H1 (cell line): Measurements from ENCODE around the gene SLC2A10. TPM values are rescaled to one million over a fixed set of nuclear protein-coding genes. Genes with fewer than 3 reads are reported as not detected.

Experiments used
- CTCF ChIA-PET: fragments of 300-600 bp; sonication (Branson Sonifier 250); formaldehyde crosslinking; loops from one replicate; lab custom pipeline; 2021; ENCODE audit not compliant: partially characterized antibody; lab: Charles Lee
- POLR2A ChIA-PET: fragments of 300-600 bp; sonication (Branson Sonifier 250); formaldehyde crosslinking; loops from one replicate; lab custom pipeline; 2021; ENCODE audit warnings: inconsistent platforms; ENCODE audit not compliant: partially characterized antibody; lab: Charles Lee
- DNase-seq, 2 experiments: peaks; one replicate each; pipeline versions ENCODE4 v3.0.0 to v3.0.0-alpha.2; 2010 to 2022; ENCODE audit warnings: low spot score in 2 of 2, low read depth in 1 of 2, mixed read lengths in 1 of 2
- FAIRE-seq: peaks from 2 replicates; lab custom pipeline; 2011; peaks lifted over from hg19 to GRCh38; lab: Jason Lieb, UNC
- H2AFZ ChIP-seq: 2 replicates; pipeline ENCODE4 v1.8.1; 2012; ENCODE audit warnings: low read length, inconsistent platforms
- H2AK5ac ChIP-seq: 2 replicates; pipeline ENCODE4 v1.6.1; 2013; ENCODE audit warnings: low read depth, low read length
- H2BK120ac ChIP-seq: replicated peaks from 2 replicates; pipeline ENCODE3; 2013; ENCODE audit warnings: low read depth, low read length, inconsistent platforms
- H2BK12ac ChIP-seq: 2 replicates; pipeline ENCODE4 v1.6.1; 2013; ENCODE audit warnings: low read depth, low read length
- H2BK15ac ChIP-seq: 2 replicates; pipeline ENCODE4 v1.6.1; 2013; ENCODE audit warnings: low read length
- H2BK20ac ChIP-seq: 2 replicates; pipeline ENCODE4 v1.6.1; 2013; ENCODE audit warnings: low read length
- H2BK5ac ChIP-seq: 2 replicates; pipeline ENCODE4 v1.6.1; 2013; ENCODE audit warnings: low read depth, low read length
- H3K14ac ChIP-seq: 2 replicates; pipeline ENCODE4 v1.6.1; 2013; ENCODE audit warnings: inconsistent platforms; ENCODE audit not compliant: insufficient read length
- H3K18ac ChIP-seq: 2 replicates; pipeline ENCODE4 v1.6.1; 2013; ENCODE audit warnings: low read length; ENCODE audit errors: extremely low read depth
- H3K23ac ChIP-seq: 2 replicates; pipeline ENCODE4 v1.6.1; 2013; ENCODE audit warnings: inconsistent platforms; ENCODE audit not compliant: insufficient read length
- H3K23me2 ChIP-seq: 2 replicates; pipeline ENCODE4 v1.6.1; 2013; ENCODE audit warnings: low read depth, low read length
- H3K27ac ChIP-seq: 2 replicates; pipeline ENCODE4 v1.6.1; 2011; ENCODE audit warnings: low read depth, low read length, inconsistent platforms
- H3K27me3 ChIP-seq, 4 experiments: replicated peaks in 1 of 4; 1 replicate in 1 of 4; 2 replicates in 3 of 4; pipeline versions ENCODE4 v1.6.1 to v1.8.1; 2011 to 2013; ENCODE audit warnings: low read length in 3 of 4, mild to moderate bottlenecking in 3 of 4, inconsistent platforms in 2 of 4, mixed read lengths in 2 of 4, moderate library complexity in 1 of 4; ENCODE audit not compliant: control insufficient read depth in 3 of 4, insufficient read depth in 3 of 4; ENCODE audit errors: extremely low read depth in 1 of 4
- H3K36me3 ChIP-seq, 4 experiments: 2 replicates each; pipeline versions ENCODE4 v1.6.1 to v1.8.1; 2011 to 2013; ENCODE audit warnings: mild to moderate bottlenecking in 4 of 4, low read length in 3 of 4, moderate library complexity in 2 of 4, control low read depth in 1 of 4, inconsistent platforms in 1 of 4; ENCODE audit not compliant: insufficient read depth in 4 of 4, control insufficient read depth in 2 of 4
- H3K4ac ChIP-seq: replicated peaks from 2 replicates; pipeline ENCODE3; 2013; ENCODE audit warnings: low read length, low read depth, mixed read lengths, inconsistent platforms; ENCODE audit not compliant: insufficient read length
- H3K4me1 ChIP-seq, 4 experiments: replicated peaks in 1 of 4; 1 replicate in 1 of 4; 2 replicates in 3 of 4; pipeline versions ENCODE4 v1.6.1 to v1.8.1; 2011 to 2013; ENCODE audit warnings: low read length in 3 of 4, inconsistent platforms in 2 of 4, mixed read lengths in 1 of 4; ENCODE audit not compliant: insufficient read depth in 4 of 4, control insufficient read depth in 3 of 4
- H3K4me2 ChIP-seq, 2 experiments: 2 replicates each; pipeline versions ENCODE4 v1.6.1 to v1.8.1; 2011 to 2013; ENCODE audit warnings: low read depth in 2 of 2, low read length in 2 of 2, control low read depth in 1 of 2, inconsistent platforms in 1 of 2, mild to moderate bottlenecking in 1 of 2; ENCODE audit not compliant: insufficient read depth in 1 of 2
- H3K4me3 ChIP-seq, 4 experiments: fragments of 200-600, 300-600 bp in 1 of 4; sonication (generic), shearing (Covaris generic), sonication (Bioruptor Twin) in 1 of 4; 2 replicates each; pipeline versions ENCODE4 v1.5.1 to v1.8.1; 2011 to 2016; ENCODE audit warnings: low read length in 4 of 4, low read depth in 3 of 4, control low read depth in 2 of 4, inconsistent platforms in 2 of 4, mild to moderate bottlenecking in 2 of 4, mixed read lengths in 1 of 4, moderate library complexity in 1 of 4; ENCODE audit not compliant: insufficient read depth in 2 of 4; ENCODE audit errors: extremely low read depth in 1 of 4
- H3K56ac ChIP-seq: replicated peaks from 2 replicates; pipeline ENCODE3; 2013; ENCODE audit warnings: low read depth, mild to moderate bottlenecking, mixed read lengths, low read length, inconsistent platforms; ENCODE audit not compliant: insufficient read length
- H3K79me1 ChIP-seq: 2 replicates; pipeline ENCODE4 v1.6.1; 2013; ENCODE audit warnings: low read depth, low read length, control low read depth
- H3K79me2 ChIP-seq, 2 experiments: 2 replicates each; pipeline versions ENCODE4 v1.6.1 to v1.8.1; 2012 to 2013; ENCODE audit warnings: low read length in 2 of 2, mild to moderate bottlenecking in 2 of 2, inconsistent platforms in 1 of 2; ENCODE audit not compliant: insufficient read depth in 2 of 2, control insufficient read depth in 1 of 2
- H3K9ac ChIP-seq, 4 experiments: replicated peaks in 1 of 4; 1 replicate in 1 of 4; 2 replicates in 3 of 4; pipeline versions ENCODE4 v1.6.1 to v1.8.1; 2011 to 2013; ENCODE audit warnings: low read depth in 3 of 4, low read length in 3 of 4, control low read depth in 2 of 4, mild to moderate bottlenecking in 2 of 4, moderate library complexity in 2 of 4, inconsistent platforms in 1 of 4; ENCODE audit errors: extremely low read depth in 1 of 4
- H3K9me3 ChIP-seq, 2 experiments: 2 replicates each; pipeline versions ENCODE4 v1.6.1 to v1.8.1; 2012 to 2013; ENCODE audit warnings: mild to moderate bottlenecking in 2 of 2, moderate library complexity in 2 of 2, control low read depth in 1 of 2, inconsistent platforms in 1 of 2, low read depth in 1 of 2, low read length in 1 of 2, mixed read lengths in 1 of 2; ENCODE audit not compliant: insufficient read depth in 2 of 2
- H4K20me1 ChIP-seq, 2 experiments: replicated peaks in 1 of 2; 2 replicates each; pipeline versions ENCODE3 to v1.8.1; 2011 to 2013; ENCODE audit warnings: inconsistent platforms in 2 of 2, low read length in 2 of 2, mild to moderate bottlenecking in 1 of 2; ENCODE audit not compliant: insufficient read depth in 2 of 2, control insufficient read depth in 1 of 2
- H4K5ac ChIP-seq: 2 replicates; pipeline ENCODE4 v1.6.1; 2013; ENCODE audit warnings: low read length, low read depth, mixed read lengths, inconsistent platforms; ENCODE audit not compliant: insufficient read length
- H4K8ac ChIP-seq: 2 replicates; pipeline ENCODE4 v1.8.0; 2013; ENCODE audit warnings: mild to moderate bottlenecking, moderate library complexity, low read length, inconsistent platforms; ENCODE audit not compliant: insufficient read depth; ENCODE audit errors: extremely low read depth
- H4K91ac ChIP-seq: replicated peaks from 2 replicates; pipeline ENCODE3; 2013; ENCODE audit warnings: low read length, mixed read lengths, inconsistent platforms; ENCODE audit not compliant: insufficient read length
- BRCA1 ChIP-seq: IDR thresholded peaks from 2 replicates; pipeline ENCODE4 v1.6.1; 2012; ENCODE audit warnings: low read depth, low read length, improper control_type of control experiment
- CTBP2 ChIP-seq: IDR thresholded peaks from 2 replicates; pipeline ENCODE4 v1.7.0; 2011; ENCODE audit warnings: borderline replicate concordance, mild to moderate bottlenecking, moderate library complexity, mixed read lengths, low read length; ENCODE audit not compliant: insufficient read depth, insufficient read length
- EP300 ChIP-seq, 2 experiments: IDR thresholded peaks; 1 replicate in 1 of 2; 2 replicates in 1 of 2; pipeline ENCODE4 v1.6.1; 2011 to 2012; ENCODE audit warnings: low read depth in 2 of 2, low read length in 2 of 2, mild to moderate bottlenecking in 2 of 2, borderline replicate concordance in 1 of 2, inconsistent platforms in 1 of 2, moderate library complexity in 1 of 2
- GABPA ChIP-seq: IDR thresholded peaks from 2 replicates; pipeline ENCODE4 v1.6.1; 2011; ENCODE audit warnings: mild to moderate bottlenecking, low read length, moderate library complexity, borderline replicate concordance; ENCODE audit not compliant: insufficient read depth
- MAX ChIP-seq: IDR thresholded peaks from 2 replicates; pipeline ENCODE4 v1.6.1; 2012; ENCODE audit warnings: inconsistent platforms
- NRF1 ChIP-seq: IDR thresholded peaks from 2 replicates; pipeline ENCODE4 v1.6.1; 2011; ENCODE audit warnings: mild to moderate bottlenecking, low read depth, low read length, improper control_type of control experiment
- POLR2A ChIP-seq, 2 experiments: IDR thresholded peaks; 1 replicate in 1 of 2; 2 replicates in 1 of 2; pipeline ENCODE4 v1.6.1; 2011; ENCODE audit warnings: low read depth in 2 of 2, low read length in 2 of 2, mild to moderate bottlenecking in 2 of 2; ENCODE audit errors: control extremely low read depth in 1 of 2
- RBBP5 ChIP-seq: IDR thresholded peaks from 2 replicates; pipeline ENCODE4 v1.7.1; 2012; ENCODE audit warnings: low read depth, mild to moderate bottlenecking, inconsistent platforms, low read length, moderate library complexity, borderline replicate concordance
- SAP30 ChIP-seq: fragments of 300-600 bp; sonication (generic); IDR thresholded peaks from 2 replicates; pipeline ENCODE4 v1.7.1; 2012; ENCODE audit warnings: low read length, moderate library complexity, mild to moderate bottlenecking, inconsistent platforms; ENCODE audit not compliant: insufficient read depth, insufficient replicate concordance
- TCF12 ChIP-seq: IDR thresholded peaks from 2 replicates; pipeline ENCODE4 v1.6.1; 2011; ENCODE audit warnings: low read depth, mild to moderate bottlenecking, low read length
- YY1 ChIP-seq: IDR thresholded peaks from 2 replicates; pipeline ENCODE4 v1.6.1; 2011; ENCODE audit warnings: low read depth, mild to moderate bottlenecking, low read length
- WGBS, 2 experiments: shearing (Covaris generic) in 1 of 2; methylation state at CpG; one replicate each; pipeline versions ENCODE4 v1.1.6 to v1.1.7; 2013 to 2015; ENCODE audit warnings: low lambda C conversion rate in 2 of 2, mixed read lengths in 2 of 2, inconsistent platforms in 1 of 2, low coverage in 1 of 2, missing lambda C conversion rate in 1 of 2; ENCODE audit not compliant: insufficient replicate concordance in 2 of 2, insufficient coverage in 1 of 2, insufficient read length in 1 of 2; ENCODE audit errors: extremely low coverage in 1 of 2, missing lambda C conversion rate in 1 of 2; 5-methylcytosine and 5-hydroxymethylcytosine counted together
- polyA plus RNA-seq, 7 experiments: library from polyadenylated mRNA; depleted of rRNA in 3 of 7; stranded (reverse) in 5 of 7; unstranded in 2 of 7; fragments of >200 nt in 5 of 7; fragments of 200-250 nt in 2 of 7; gene quantifications; 1 replicate in 5 of 7; 2 replicates in 1 of 7; 4 replicates in 1 of 7; pipeline versions ENCODE4 v1.2.1 to v1.2.3, GENCODE V29; 2011 to 2013; ENCODE audit warnings: missing spikeins in 2 of 7, mixed read lengths in 2 of 7
- total RNA-seq: library from RNA; stranded (reverse); fragmentation: NEBNext Ultra II Directional; extraction: Animal tissue kit (Norgen Biotek cat#: 25700); gene quantifications from 2 replicates; pipeline ENCODE4 v1.2.1, GENCODE V29; 2021

Gene SLC2A10
- total and polyA plus RNA-seq, 2 of the 8 experiments (the other 6 are each of a cell fraction or from before 2014, with no cell fraction given): 9.0 to 9.7 TPM

- Histone ChIP-seq H3K79me1 (0 out of 2 replicates have a peak, but pooled peaks cover 5% of the 10 kb centered on the region), H3K4me1 (peaks cover 0 to 6% (median 3%) of the 10 kb centered on the region in 4 experiments; a peak in 4 of 7 replicates), H4K91ac (no peak overlapping the region), H3K27me3 (no peaks in the 10 kb centered on the region), H4K5ac (no peak overlapping the region), H2BK20ac (no peak overlapping the region), H4K8ac (no peak overlapping the region), H2BK15ac (no peak overlapping the region), H3K4me3 (no peak overlapping the region), H3K14ac (no peak overlapping the region), H2BK5ac (no peak overlapping the region), H2BK120ac (no peak overlapping the region), H2AFZ (no peak overlapping the region), H3K27ac (no peak overlapping the region), H3K4ac (no peak overlapping the region), H3K56ac (no peak overlapping the region), H3K23ac (no peak overlapping the region), H3K79me2 (peaks cover 10 to 26% of the 10 kb centered on the region in 2 experiments), H2AK5ac (no peak overlapping the region), H4K20me1 (no peaks in the 10 kb centered on the region), H3K9ac (no peak overlapping the region), H3K23me2 (peaks cover 6% of the 10 kb centered on the region), H2BK12ac (no peak overlapping the region), H3K36me3 (peaks cover 0 to 9% (median 5%) of the 10 kb centered on the region in 4 experiments; a peak in 5 of 8 replicates), H3K4me2 (no peak overlapping the region), H3K18ac (no peak overlapping the region), H3K9me3 (no peaks in the 10 kb centered on the region; a peak in 1 of 4 replicates)
- TF ChIP-seq MAX (no peak), TCF12 (no peak), GABPA (no peak), RBBP5 (no peak), YY1 (no peak), SAP30 (no peak), CTBP2 (no peak), EP300 (IDR thresholded peaks at IDR 0.05; ENCODE audit: borderline replicate concordance in 1 of 2, low read depth in 2 of 2, low read length in 2 of 2) (no peak), NRF1 (no peak), BRCA1 (no peak), POLR2A (IDR thresholded peaks at IDR 0.05; ENCODE audit: control extremely low read depth in 1 of 2, low read depth in 2 of 2, low read length in 2 of 2) (no peak)
- POLR2A ChIA-PET: interaction anchor here (1.2 kb wide), 1 partner anchor 9 kb away, joined by 3 read pairs; no protein-coding TSS in a partner anchor
- DNase-seq (no peak), FAIRE-seq (no peak)
- 84% methylated on average over 4 of the region's 4 CpGs; no CpG with 5 or more reads in 1 of the 2 experiments for WGBS, 2 experiments
- CTCF ChIA-PET: no interaction called here
Measured at GRCh38 chr20:46691196-46691595, 18.3 kb upstream of the SLC2A10 start.
